Suprapubic skin (tissue), 3 donors: ENCODE data around the gene DMKN.

Source experiments
- CTCF ChIP-seq, 2 donors: fragments of 200-600 bp in 1 of 2; fragments of 450-650 bp in 1 of 2; sonication (generic) in 1 of 2; IDR thresholded peaks; one replicate each; pipeline ENCODE4 v1.5.1; 2016 to 2019; ENCODE audit warnings: antibody characterized with exemption in 2 of 2, mild to moderate bottlenecking in 1 of 2, moderate library complexity in 1 of 2
- POLR2AphosphoS5 ChIP-seq, 3 donors: sonication (generic); formaldehyde crosslinking; IDR thresholded peaks; one replicate each; pipeline ENCODE4 v1.6.1; 2017; ENCODE audit warnings: antibody characterized with exemption in 3 of 3

DNA sequence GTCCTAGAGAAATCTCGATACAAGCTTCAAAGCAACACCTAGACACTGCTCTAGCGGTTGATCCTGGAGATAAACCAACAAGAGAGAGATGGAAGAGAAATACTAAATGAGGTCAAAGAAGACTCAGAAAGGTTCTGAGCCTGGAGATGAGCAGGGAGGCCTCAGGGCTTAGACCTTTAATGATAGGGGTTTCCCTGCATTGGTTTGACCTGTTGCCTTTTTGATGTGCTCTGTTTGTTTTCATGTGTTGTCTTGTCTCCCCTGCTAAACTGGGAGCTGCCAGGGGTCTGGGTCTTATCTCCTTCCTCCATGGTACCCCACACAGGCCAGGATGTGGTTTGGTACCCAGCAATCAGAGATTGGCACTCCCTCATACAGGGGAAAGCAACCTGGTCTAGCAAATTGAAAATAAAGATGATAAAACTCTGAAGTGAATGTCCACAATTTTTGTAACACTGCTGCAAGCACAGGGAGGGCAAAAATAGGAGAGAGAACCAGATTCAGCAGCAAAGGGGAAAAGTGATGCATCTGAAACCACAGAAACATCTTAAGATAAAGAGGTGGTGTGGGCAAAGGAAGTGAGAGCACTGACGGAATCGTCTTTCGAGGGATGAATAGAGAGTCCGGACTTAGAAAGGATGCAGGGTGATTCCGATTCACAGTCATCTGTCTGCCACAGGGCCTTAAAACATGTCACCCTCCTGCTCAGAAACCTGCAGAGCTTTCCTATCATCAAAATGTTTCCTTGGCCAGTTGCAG lies 61.9 kb downstream of the DMKN start:
- TF ChIP-seq CTCF (IDR thresholded peaks at IDR 0.05): no peak
- no peak for TF ChIP-seq POLR2AphosphoS5 (IDR thresholded peaks at IDR 0.05)
